ENCODE data around the gene DCC. TPM values are rescaled to one million over a fixed set of nuclear protein-coding genes. Genes with fewer than 3 reads are reported as not detected.

Gene DCC
- total RNA-seq, 1 experiment from 2014 or later: 0.72 TPM

GRCh38 chr18:52496426-52496825 lies 156.4 kb downstream of the DCC start:
- H3K4me3 Mint-ChIP-seq: no peak overlapping the region
- no peak overlapping the region for H3K27ac Mint-ChIP-seq
- H3K4me1 Mint-ChIP-seq: no peaks in the 10 kb centered on the region
- ATAC-seq (no peak), DNase-seq (ENCODE audit: low spot score) (no peak)
- H3K27me3 Mint-ChIP-seq (ENCODE audit: low read depth): no peaks in the 10 kb centered on the region
- H3K9me3 Mint-ChIP-seq: peaks cover 19% of the 10 kb centered on the region
- TF ChIP-seq ETV6 (CRISPR knock-in tag; IDR thresholded peaks at IDR 0.05): no peak
- TF ChIP-seq MYBL2 (CRISPR knock-in tag; IDR thresholded peaks at IDR 0.05): no peak
- no peak for TF ChIP-seq E2F5 (CRISPR knock-in tag; IDR thresholded peaks at IDR 0.05)
- no peak for TF ChIP-seq GRHL2 (CRISPR knock-in tag; IDR thresholded peaks at IDR 0.05; ENCODE audit: insufficient replicate concordance, severe bottlenecking)
- TF ChIP-seq ZNF232 (CRISPR knock-in tag; IDR thresholded peaks at IDR 0.05): no peak
- no peak for TF ChIP-seq ZNF281 (CRISPR knock-in tag; IDR thresholded peaks at IDR 0.05)
- no peak for TF ChIP-seq NR3C1 (CRISPR knock-in tag; conservative IDR thresholded peaks at IDR 0.05; ENCODE audit: low read depth)
- no peak for TF ChIP-seq AFF4 (CRISPR knock-in tag; IDR thresholded peaks at IDR 0.05; ENCODE audit: borderline replicate concordance)
- no peak for TF ChIP-seq FOXJ3 (CRISPR knock-in tag; IDR thresholded peaks at IDR 0.05; ENCODE audit: borderline replicate concordance)
- no peak for TF ChIP-seq JUN (CRISPR knock-in tag; IDR thresholded peaks at IDR 0.05)
- no peak for TF ChIP-seq USF1 (CRISPR knock-in tag; IDR thresholded peaks at IDR 0.05)
- no peak for TF ChIP-seq OVOL2 (CRISPR knock-in tag; IDR thresholded peaks at IDR 0.05; ENCODE audit: borderline replicate concordance)
- no peak for TF ChIP-seq GTF2I (CRISPR knock-in tag; conservative IDR thresholded peaks at IDR 0.05)
- TF ChIP-seq ZNF425 (CRISPR knock-in tag; conservative IDR thresholded peaks at IDR 0.05): no peak
- TF ChIP-seq MXD4 (CRISPR knock-in tag; IDR thresholded peaks at IDR 0.05; ENCODE audit: borderline replicate concordance): no peak
- no peak for TF ChIP-seq FOXK1 (CRISPR knock-in tag; IDR thresholded peaks at IDR 0.05)
- no peak for TF ChIP-seq ZNF512 (CRISPR knock-in tag; IDR thresholded peaks at IDR 0.05; ENCODE audit: borderline replicate concordance)
- TF ChIP-seq RORB (CRISPR knock-in tag; IDR thresholded peaks at IDR 0.05): no peak
- H3K36me3 Mint-ChIP-seq: peaks cover 11% of the 10 kb centered on the region
- POLR2A ChIA-PET: no interaction called here
- CTCF ChIA-PET: no interaction called here
